Testis (tissue), 2 donors: ENCODE results near the gene VPS33A.

Experiments
- CTCF ChIP-seq, 3 experiments: fragments of 450-650 bp in 2 of 3; fragments of 200-600 bp in 1 of 3; sonication (generic) in 1 of 3; IDR thresholded peaks; one replicate each; pipeline ENCODE4 v1.5.1; 2016 to 2019; ENCODE audit warnings: antibody characterized with exemption in 3 of 3, mild to moderate bottlenecking in 2 of 3, moderate library complexity in 1 of 3
- POLR2A ChIP-seq: fragments of 450-650 bp; IDR thresholded peaks from one replicate; pipeline ENCODE4 v1.6.1; 2017; ENCODE audit warnings: antibody characterized with exemption, mild to moderate bottlenecking, moderate library complexity

GRCh38 chr12:122304924-122305323, 38.6 kb upstream of the VPS33A start:
- TF ChIP-seq CTCF (IDR thresholded peaks at IDR 0.05) (no peak), POLR2A (no peak)
